Uterus (tissue), 2 donors: ENCODE measurements around the gene NR2F1.

Experiments used
- POLR2A ChIP-seq, 2 donors: fragments of 450-650 bp; IDR thresholded peaks; one replicate each; pipeline ENCODE4 v1.6.1; 2016; ENCODE audit warnings: antibody characterized with exemption in 2 of 2, mild to moderate bottlenecking in 1 of 2, moderate library complexity in 1 of 2
- TF ChIP-seq, protein P1 (sequence below), 4 experiments: fragments of 200-600 bp in 2 of 4; fragments of 450-650 bp in 2 of 4; sonication (generic) in 2 of 4; IDR thresholded peaks; one replicate each; pipeline ENCODE4 v1.5.1; 2016 to 2019; ENCODE audit warnings: antibody characterized with exemption in 4 of 4, mild to moderate bottlenecking in 2 of 4, moderate library complexity in 1 of 4

GRCh38 chr5:93626801-93627200, 43.8 kb downstream of the NR2F1 start:
- no peak for TF ChIP-seq POLR2A (IDR thresholded peaks at IDR 0.05)
- TF ChIP-seq, protein P1, sequence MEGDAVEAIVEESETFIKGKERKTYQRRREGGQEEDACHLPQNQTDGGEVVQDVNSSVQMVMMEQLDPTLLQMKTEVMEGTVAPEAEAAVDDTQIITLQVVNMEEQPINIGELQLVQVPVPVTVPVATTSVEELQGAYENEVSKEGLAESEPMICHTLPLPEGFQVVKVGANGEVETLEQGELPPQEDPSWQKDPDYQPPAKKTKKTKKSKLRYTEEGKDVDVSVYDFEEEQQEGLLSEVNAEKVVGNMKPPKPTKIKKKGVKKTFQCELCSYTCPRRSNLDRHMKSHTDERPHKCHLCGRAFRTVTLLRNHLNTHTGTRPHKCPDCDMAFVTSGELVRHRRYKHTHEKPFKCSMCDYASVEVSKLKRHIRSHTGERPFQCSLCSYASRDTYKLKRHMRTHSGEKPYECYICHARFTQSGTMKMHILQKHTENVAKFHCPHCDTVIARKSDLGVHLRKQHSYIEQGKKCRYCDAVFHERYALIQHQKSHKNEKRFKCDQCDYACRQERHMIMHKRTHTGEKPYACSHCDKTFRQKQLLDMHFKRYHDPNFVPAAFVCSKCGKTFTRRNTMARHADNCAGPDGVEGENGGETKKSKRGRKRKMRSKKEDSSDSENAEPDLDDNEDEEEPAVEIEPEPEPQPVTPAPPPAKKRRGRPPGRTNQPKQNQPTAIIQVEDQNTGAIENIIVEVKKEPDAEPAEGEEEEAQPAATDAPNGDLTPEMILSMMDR (IDR thresholded peaks at IDR 0.05), result no peak
